ENCODE measurements around the gene DGKB.

The DGKB gene

DNA sequence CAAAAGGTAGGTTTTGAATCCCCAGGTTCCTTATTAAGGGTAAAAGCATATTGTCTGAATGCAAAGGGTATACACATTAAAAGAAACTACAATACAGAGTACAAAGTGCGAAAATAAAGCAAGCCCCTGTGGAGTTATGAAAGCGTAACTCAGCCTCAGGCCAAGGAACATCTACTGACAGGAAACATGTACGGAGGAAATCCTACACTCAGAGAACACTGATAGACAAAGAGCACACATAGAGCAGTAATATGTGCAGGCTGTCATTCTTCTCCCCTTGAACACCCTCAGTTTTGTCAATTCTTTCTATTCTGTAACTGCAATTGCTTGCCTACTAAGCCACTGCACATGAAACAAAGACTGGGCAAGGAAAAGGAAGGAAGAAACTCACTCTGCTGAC, 150.2 kb downstream of the DGKB start:
- FAIRE-seq = no peak

- FAIRE-seq = no peak
Measured at GRCh38 chr7:14751461-14751860, 151.1 kb downstream of the DGKB start.

GRCh38 chr7:14748461-14748860, 154.1 kb downstream of the DGKB start:
- no peak for FAIRE-seq

- FAIRE-seq = no peak
Measured at GRCh38 chr7:14747701-14748100, 154.8 kb downstream of the DGKB start.

DNA sequence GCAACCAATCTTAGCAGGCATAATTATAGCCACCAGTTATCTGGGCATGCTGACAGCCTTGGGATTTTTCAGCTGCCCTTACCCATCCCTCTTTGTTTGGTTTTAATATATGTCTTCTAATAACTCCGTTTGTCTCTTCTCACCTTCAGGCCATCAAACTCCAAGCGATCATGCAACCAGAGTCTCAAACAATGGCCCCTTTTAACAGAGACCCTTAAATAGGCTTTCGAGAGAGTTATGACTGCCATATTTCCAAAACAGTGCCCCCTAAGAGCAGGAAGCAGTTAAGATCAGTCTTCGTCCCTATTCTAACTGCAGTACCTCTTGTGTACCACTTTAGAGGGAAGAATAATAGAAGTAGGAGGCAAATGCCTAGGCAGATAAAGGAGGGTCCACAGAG, 157.5 kb downstream of the DGKB start:
- no peak for FAIRE-seq

GRCh38 chr7:14740606-14741005, 161.9 kb downstream of the DGKB start:
- no peak for FAIRE-seq

DNA sequence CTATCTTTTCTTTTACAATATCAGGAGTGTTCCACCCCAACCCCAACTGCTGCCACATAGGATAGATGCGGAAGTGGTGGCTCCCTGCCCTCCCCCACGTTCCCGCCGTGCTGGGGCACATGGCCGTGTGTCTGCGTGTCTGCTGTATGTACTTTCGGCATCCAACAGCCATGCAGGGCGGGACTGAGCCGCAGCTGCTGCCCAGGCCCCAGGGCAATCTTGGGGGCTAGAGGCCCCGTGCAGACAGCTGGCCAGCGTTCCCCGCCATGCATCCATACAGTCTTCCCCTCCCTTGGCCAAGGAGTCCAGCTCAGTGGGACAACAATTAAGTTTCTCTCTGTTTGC, 162.7 kb downstream of the DGKB start:
- no peak for FAIRE-seq

- no peak for FAIRE-seq
Measured at GRCh38 chr7:14739168-14739840, 163.2 kb downstream of the DGKB start.

- FAIRE-seq = no peak
Measured at GRCh38 chr7:14738086-14738485, 164.5 kb downstream of the DGKB start.

GRCh38 chr7:14734839-14735321, 167.7 kb downstream of the DGKB start:
- FAIRE-seq = no peak

DNA sequence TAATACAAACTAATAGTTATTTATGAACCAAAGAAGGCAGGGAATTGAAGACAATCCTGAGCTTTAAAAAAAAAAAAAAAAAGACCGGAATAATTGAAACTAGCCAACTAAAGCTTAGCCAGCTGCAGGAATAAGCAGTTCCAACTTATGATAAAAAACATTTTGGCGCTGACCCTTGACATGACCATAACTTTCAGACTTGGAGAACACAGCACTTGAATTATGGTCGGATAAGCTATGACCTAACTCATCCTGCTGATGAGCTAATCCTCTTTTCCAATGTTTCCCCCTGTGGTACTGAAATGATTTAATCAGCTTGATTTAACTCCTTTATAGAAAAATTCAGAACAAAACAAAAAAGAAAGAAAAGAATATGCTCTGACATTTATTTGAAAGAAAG, 181.8 kb downstream of the DGKB start:
- FAIRE-seq = peak; percentile 87

DNA sequence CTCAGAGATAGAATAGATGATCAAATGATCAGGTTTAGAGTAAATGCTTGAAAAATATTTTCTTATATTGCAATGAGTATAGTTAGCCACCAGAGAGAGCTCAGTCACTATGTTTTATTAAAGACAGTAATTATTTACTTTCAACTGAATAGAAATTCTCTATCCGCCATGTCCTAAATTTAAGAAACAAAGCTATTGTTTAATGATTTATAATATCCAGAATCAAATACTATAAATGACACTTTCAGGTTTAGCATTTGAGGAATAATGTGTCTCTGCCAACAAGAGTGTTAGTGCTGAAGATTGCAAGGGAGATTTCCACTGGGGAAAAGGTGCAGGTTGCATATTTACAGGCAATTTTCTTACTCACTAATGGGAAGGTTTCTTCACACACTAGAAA, 184.7 kb downstream of the DGKB start:
- FAIRE-seq = peak; percentile 91

DNA sequence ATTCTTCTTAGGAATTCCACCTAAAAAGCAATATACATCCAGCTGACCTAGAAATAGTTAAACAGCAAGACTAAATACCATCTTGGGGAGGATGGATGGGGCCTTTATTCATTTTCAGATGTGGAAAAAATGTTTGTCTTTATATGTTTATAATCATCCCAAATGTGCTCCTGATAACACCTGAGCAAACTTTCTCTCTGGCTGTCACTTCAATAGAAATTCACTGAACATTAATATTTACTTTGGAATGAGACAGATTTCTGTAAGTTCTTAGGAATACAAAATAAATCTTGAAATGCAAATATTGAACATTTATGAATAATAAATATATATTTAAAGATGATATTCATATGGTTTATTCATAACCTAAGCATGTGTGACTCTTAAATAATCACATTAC, 185.4 kb downstream of the DGKB start:
- FAIRE-seq = no peak

- no peak for FAIRE-seq
Measured at GRCh38 chr7:14714161-14714728, 188.3 kb downstream of the DGKB start.

DNA sequence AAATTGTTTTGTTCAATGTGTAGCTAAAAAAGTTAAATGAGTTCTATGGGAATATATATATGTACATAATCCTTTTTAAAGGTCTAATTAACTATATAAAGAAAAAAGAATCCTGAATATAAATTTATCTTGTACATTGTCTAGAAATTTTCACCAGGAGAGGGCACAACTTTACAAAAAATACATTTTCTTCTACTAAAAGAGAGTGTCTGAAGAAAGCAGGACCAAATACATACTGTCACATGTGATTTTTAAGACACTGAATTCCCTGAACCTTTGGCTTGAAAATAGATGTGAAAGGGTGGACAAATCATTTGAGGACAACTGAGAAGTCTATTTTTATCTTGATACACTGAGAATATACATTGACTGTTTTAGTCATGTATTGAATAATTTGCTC, 204.3 kb downstream of the DGKB start:
- FAIRE-seq = no peak

GRCh38 chr7:14697684-14698083, 204.9 kb downstream of the DGKB start:
- FAIRE-seq = no peak

GRCh38 chr7:14691597-14692203, 210.9 kb downstream of the DGKB start:
- FAIRE-seq = peak; percentile 55

GRCh38 chr7:14691034-14691433, 211.5 kb downstream of the DGKB start:
- FAIRE-seq = no peak

DNA sequence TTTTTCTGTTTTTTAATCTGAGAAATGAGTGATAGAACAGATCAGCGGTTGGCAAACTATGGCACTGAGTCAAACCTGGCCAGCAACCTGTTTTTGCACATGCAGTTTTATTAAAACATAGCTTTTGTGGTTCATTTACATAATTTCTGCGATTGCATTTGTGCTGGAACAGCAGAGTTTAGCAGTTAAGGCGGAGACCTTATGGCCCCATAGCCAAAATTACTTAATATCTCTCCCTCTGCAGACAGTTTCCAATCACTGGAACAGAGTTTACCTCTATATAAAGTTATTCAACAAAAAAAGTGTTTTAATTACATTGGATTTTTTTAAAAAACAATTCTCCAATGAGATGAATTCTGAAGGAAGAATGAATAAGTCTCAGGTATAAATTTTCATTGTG, 212.1 kb downstream of the DGKB start:
- no peak for FAIRE-seq

- FAIRE-seq = no peak
Measured at GRCh38 chr7:14690075-14690474, 212.5 kb downstream of the DGKB start.

DNA sequence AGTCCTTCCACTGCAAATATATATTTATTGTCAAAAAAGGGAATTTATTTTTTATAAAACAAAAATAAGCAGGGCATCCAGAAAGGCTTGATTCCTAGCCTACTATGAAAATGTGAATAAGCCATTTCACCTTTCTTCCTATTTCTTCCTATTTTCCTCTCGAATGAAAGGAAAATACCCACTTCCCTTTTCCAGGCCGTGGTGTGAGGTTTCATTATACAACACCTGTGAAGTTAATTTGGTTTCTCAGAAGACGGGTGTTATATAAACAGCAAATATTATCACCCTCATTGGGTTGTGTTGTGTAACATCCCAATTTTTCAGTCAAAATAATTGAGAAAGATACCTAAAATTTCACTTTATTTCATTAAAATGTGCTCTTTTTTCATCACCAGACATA, 214.3 kb downstream of the DGKB start:
- FAIRE-seq = peak; percentile 33

GRCh38 chr7:14687777-14688176, 214.8 kb downstream of the DGKB start:
- no peak for FAIRE-seq

- no peak for FAIRE-seq
Measured at GRCh38 chr7:14687241-14687640, 215.3 kb downstream of the DGKB start.

DNA sequence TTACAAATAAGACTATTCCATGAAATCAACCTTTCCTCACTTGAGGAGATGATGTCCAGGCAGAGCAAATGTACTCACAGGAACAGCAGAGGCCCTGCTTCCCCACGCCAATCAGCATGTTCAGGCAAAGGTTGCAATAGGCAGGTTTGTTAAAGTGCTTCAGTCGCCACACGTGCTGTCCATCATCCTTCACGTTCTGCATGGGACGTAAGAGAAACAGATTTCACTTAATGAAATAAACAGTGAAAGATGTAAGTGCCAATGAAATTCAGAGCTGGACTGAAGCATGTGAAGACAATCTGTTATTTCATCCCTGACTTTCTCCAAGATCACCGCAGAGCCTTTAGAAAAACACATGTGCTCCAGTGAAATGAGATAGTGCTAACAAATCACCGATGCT, 217.4 kb downstream of the DGKB start:
- FAIRE-seq = no peak
